Measurements from ENCODE around the gene MRPS33.
A peak's percentile ranks its signal among the peaks of the same experiment; 100 is the strongest.
"Not testable (repeated sequence)": the region's sequence is repeated elsewhere in the genome, so short reads cannot be mapped to it uniquely, and the experiment has no call there.

The MRPS33 gene

DNA sequence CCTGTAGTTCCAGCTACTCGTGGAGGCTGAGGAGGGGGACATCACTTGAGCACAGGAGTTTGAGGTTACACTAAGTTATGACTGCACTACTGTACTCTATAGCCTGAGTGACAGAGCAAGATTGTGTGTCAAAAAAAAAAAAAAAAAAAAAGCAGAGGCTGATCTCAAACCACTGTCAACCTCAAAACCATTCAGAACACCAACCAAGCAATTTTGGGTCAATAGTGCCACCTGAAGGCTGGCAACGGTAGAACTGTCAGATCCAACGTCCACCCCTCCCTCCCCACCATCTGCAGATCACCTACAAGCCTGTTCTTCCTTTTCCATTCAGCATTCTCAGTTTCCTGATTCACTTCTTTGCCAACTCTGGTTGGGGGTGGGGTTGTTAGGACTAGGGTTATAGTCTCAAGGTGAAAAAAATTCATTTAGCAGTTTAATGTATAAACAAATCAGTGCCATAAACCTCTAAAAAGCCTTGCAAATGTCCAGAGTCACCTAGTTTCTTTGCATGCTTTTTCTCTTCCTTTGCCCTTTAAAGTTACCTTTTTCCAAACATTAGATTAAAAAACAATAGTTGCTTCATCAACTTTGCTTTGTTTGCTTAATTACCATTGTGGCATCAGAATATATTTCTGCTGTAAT is 2.6 kb downstream of the MRPS33 start:
- peak; percentile 61 for DNase-seq

DNA sequence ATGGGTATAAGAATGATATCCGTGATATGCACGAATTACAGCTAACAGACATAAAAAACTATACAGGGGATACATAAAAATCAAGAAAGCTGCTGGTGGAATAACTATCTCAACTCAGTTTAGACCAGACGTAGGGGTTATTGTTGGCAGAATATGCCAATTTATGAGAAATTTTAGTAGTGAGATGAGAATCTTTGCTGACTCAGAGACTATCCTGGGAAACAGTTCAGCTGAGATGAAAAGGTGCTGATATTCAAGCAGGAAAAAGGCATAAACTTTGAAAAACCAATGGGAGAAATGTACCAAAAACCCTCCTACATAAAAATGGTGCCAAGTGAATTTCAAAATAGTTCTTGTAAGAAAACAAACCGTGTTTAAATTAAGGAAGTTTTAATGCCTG is 3.3 kb downstream of the MRPS33 start:
- no peak for DNase-seq

GRCh38 chr7:141003172-141004065 is 11.3 kb downstream of the MRPS33 start:
- no peak for DNase-seq

- no peak for DNase-seq
Measured at GRCh38 chr7:141001546-141001945, 13.2 kb downstream of the MRPS33 start.

DNA sequence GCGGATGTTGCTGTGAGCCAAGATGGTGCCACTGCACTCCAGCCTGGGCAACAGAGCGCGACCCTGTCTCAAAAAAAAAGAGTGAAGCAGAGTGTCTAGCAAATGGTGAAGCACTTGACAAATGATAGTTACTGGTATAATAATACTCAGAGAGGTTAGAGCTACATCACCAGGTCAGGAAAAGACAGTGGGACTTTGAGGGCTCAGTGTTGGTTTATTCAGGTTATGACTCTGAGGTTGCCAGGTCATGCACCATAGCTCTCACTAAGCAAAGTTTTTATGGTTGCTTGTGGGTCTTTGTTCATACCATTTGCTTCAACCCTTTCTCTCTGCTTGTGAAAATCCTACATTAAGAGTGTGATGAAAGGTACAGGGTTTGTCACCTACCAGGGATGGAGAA is 13.6 kb downstream of the MRPS33 start:
- DNase-seq = no peak

- no peak for DNase-seq
Measured at GRCh38 chr7:140998715-140999114, 16.0 kb downstream of the MRPS33 start.

DNA sequence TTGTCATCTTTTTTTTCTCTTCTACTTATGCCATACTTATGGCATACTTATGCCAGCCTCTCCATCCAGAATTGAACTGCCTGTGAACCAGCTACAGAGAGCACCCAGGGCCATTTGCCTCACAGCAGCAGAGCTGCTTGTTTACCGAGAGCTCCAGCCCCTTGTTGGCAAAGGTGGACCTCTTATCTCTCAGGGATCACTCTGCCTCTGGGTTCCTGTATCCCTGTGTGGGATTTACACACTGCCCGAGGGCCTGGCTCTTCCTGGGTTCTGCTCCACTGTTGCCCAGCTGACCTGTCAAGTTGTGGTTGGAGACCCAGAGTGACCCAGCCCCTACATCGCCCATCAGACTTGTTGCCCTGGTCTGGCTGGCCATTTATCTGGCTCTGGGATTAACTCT is 22.3 kb downstream of the MRPS33 start:
- DNase-seq = no peak

GRCh38 chr7:140990193-140990962 is 24.4 kb downstream of the MRPS33 start:
- DNase-seq = no peak

- DNase-seq = no peak
Measured at GRCh38 chr7:140989068-140989467, 25.7 kb downstream of the MRPS33 start.

GRCh38 chr7:140983802-140984201 is 30.9 kb downstream of the MRPS33 start:
- no peak for DNase-seq

GRCh38 chr7:140982508-140982907 is 32.2 kb downstream of the MRPS33 start:
- no peak for DNase-seq

DNA sequence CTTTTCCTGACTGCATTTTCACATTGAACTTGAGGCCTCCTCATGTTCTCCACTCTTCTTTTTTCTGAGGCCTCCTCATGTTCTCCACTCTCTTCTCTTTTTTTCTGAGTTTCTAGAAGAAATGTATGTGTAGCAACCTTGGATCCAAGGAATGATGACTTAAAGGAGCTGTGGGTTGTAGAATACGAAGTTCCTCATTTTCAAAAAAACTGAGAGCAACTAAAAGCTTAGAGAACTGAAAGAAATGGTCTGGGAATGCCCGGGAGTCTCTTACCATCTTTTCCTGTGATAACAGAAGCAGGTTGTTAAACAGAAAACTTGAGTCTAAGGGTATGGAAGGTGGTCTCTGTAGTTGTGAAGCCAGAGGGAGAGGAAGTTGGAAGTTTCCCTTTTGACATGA is 32.8 kb downstream of the MRPS33 start:
- no peak for DNase-seq

GRCh38 chr7:140977741-140978140 is 37.0 kb downstream of the MRPS33 start:
- DNase-seq = no peak

GRCh38 chr7:140972876-140973829 is 41.6 kb downstream of the MRPS33 start:
- DNase-seq = no peak

GRCh38 chr7:140972344-140972743 is 42.4 kb downstream of the MRPS33 start:
- no peak for DNase-seq

DNA sequence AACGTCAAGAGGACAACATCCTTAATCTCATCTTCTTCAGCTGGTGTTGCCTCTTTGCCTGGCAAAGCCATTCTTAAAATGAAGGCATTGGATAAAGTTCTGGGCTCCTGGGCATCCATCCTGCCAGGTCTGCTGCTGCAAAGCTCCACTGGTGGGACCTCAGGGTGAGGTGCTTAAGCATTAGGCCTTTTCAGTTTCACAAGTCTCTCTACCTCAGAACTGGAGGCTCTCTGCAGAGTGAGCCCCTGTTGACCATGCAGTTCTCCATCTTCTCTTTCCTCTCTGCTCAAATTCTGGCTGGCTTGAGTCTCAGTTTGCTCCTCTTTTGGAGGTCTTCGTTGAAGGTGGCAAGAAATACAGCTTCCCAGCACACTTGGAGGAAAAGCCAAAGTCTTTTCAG is 47.3 kb downstream of the MRPS33 start:
- DNase-seq = no peak

- no peak for DNase-seq
Measured at GRCh38 chr7:140966561-140967233, 48.1 kb downstream of the MRPS33 start.

DNA sequence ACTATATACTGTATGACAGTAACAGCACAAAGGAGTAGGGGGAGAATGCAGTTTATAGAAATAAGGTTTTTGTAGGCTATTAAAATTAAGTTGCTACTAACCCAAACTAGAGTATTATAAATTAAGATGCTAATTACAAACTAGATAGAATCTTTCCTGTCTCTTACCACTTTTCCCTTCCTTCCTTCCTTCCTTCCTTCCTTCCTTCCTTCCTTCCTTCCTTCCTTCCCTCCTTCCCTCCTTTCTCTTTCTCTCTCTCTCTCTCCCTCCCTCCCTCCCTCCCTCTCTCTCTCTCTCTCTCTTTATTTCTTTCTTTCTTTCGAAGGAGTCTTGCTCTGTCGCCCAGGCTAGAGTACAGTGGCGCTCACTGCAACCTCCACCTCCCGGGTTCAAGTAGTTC is 53.6 kb downstream of the MRPS33 start:
- DNase-seq = no peak

- DNase-seq = not testable (repeated sequence)
Measured at GRCh38 chr7:140956997-140957396, 57.8 kb downstream of the MRPS33 start.
